GM12875 (cell line): ENCODE results near the gene CCDC116.

Experiments used
- H3K4me3 ChIP-seq: one replicate; pipeline ENCODE4 v1.5.1; 2011; ENCODE audit warnings: low read depth, low read length, control low read depth
- CTCF ChIP-seq: IDR thresholded peaks from 2 replicates; pipeline ENCODE4 v1.5.1; 2011; ENCODE audit warnings: low read depth, mild to moderate bottlenecking, control low read depth, inconsistent platforms, low read length, moderate library complexity, borderline replicate concordance; ENCODE audit not compliant: insufficient read depth

The CCDC116 gene

GRCh38 chr22:21632237-21632895 is at the start of gene CCDC116:
Gene CCDC116 (plus strand): TSS chr22:21632760. CDS start chr22:21633182, 422 bp downstream.
- no peak for TF ChIP-seq CTCF
- no peak within 1 kb of the TSS for H3K4me3 ChIP-seq

- no peak for TF ChIP-seq CTCF
- H3K4me3 ChIP-seq: no peak overlapping the region
Observed at GRCh38 chr22:21582801-21583740, 49.5 kb upstream of the CCDC116 start.

- TF ChIP-seq CTCF: no peak
- no peak overlapping the region for H3K4me3 ChIP-seq
Observed at GRCh38 chr22:21585389-21585788, 47.2 kb upstream of the CCDC116 start.

GRCh38 chr22:21587803-21588611 is 44.6 kb upstream of the CCDC116 start:
- TF ChIP-seq CTCF: no peak
- no peak overlapping the region for H3K4me3 ChIP-seq

GRCh38 chr22:21589396-21589795 is 43.2 kb upstream of the CCDC116 start:
- H3K4me3 ChIP-seq: no peak overlapping the region
- no peak for TF ChIP-seq CTCF

- TF ChIP-seq CTCF: no peak
- no peak overlapping the region for H3K4me3 ChIP-seq
Observed at GRCh38 chr22:21590809-21591641, 41.5 kb upstream of the CCDC116 start.
